ENCODE results near the gene CMC2.
A peak's percentile ranks its signal among the peaks of the same experiment; 100 is the strongest.

The CMC2 gene

GRCh38 chr16:81003064-81003463 lies 3.6 kb downstream of the CMC2 start:
- DNase-seq (ENCODE audit: low spot score) = no peak

- no peak for DNase-seq (ENCODE audit: low spot score)
Observed at GRCh38 chr16:81001330-81001729, 5.4 kb downstream of the CMC2 start.

- DNase-seq (ENCODE audit: low spot score) = no peak
Observed at GRCh38 chr16:81000873-81001272, 5.8 kb downstream of the CMC2 start.

- no peak for DNase-seq (ENCODE audit: low spot score)
Observed at GRCh38 chr16:80997964-80998620, 8.6 kb downstream of the CMC2 start.

GRCh38 chr16:80997139-80997798 lies 9.4 kb downstream of the CMC2 start:
- DNase-seq (ENCODE audit: low spot score) = no peak

GRCh38 chr16:80996688-80997138 lies 10.0 kb downstream of the CMC2 start:
- DNase-seq (ENCODE audit: low spot score) = no peak

- DNase-seq (ENCODE audit: low spot score) = no peak
Observed at GRCh38 chr16:80994451-80994850, 12.2 kb downstream of the CMC2 start.

- no peak for DNase-seq (ENCODE audit: low spot score)
Observed at GRCh38 chr16:80993834-80994233, 12.9 kb downstream of the CMC2 start.

GRCh38 chr16:80993307-80993706 lies 13.4 kb downstream of the CMC2 start:
- DNase-seq (ENCODE audit: low spot score) = peak; percentile 58

- no peak for DNase-seq (ENCODE audit: low spot score)
Observed at GRCh38 chr16:80992676-80993293, 13.9 kb downstream of the CMC2 start.

GRCh38 chr16:80991792-80992430 lies 14.8 kb downstream of the CMC2 start:
- DNase-seq (ENCODE audit: low spot score) = no peak

- no peak for DNase-seq (ENCODE audit: low spot score)
Observed at GRCh38 chr16:80990978-80991377, 15.7 kb downstream of the CMC2 start.

- no peak for DNase-seq (ENCODE audit: low spot score)
Observed at GRCh38 chr16:80990577-80990976, 16.1 kb downstream of the CMC2 start.

- no peak for DNase-seq (ENCODE audit: low spot score)
Observed at GRCh38 chr16:80989801-80990200, 16.9 kb downstream of the CMC2 start.

GRCh38 chr16:80988756-80989155 lies 17.9 kb downstream of the CMC2 start:
- no peak for DNase-seq (ENCODE audit: low spot score)

- no peak for DNase-seq (ENCODE audit: low spot score)
Observed at GRCh38 chr16:80986557-80986956, 20.1 kb downstream of the CMC2 start.

GRCh38 chr16:80985611-80986010 lies 21.1 kb downstream of the CMC2 start:
- DNase-seq (ENCODE audit: low spot score) = no peak

GRCh38 chr16:80984124-80984892 lies 22.4 kb downstream of the CMC2 start:
- no peak for DNase-seq (ENCODE audit: low spot score)

GRCh38 chr16:80982646-80983045 lies 24.0 kb downstream of the CMC2 start:
- no peak for DNase-seq (ENCODE audit: low spot score)

GRCh38 chr16:80981103-80981502 lies 25.6 kb downstream of the CMC2 start:
- no peak for DNase-seq (ENCODE audit: low spot score)

- no peak for DNase-seq (ENCODE audit: low spot score)
Observed at GRCh38 chr16:80976946-80977345, 29.7 kb downstream of the CMC2 start.

All from AG08396 (cell line).